NCI-H748 (cell line): ENCODE measurements around the gene C7orf57.
"Not testable (repeated sequence)": the region's sequence is repeated elsewhere in the genome, so short reads cannot be mapped to it uniquely, and the experiment has no call there.

Source experiments
- DNase-seq: peaks from one replicate; lab custom pipeline; 2025; ENCODE audit not compliant: unreplicated experiment; lab: John Stamatoyannopoulos, UW

C7orf57 gene

DNA sequence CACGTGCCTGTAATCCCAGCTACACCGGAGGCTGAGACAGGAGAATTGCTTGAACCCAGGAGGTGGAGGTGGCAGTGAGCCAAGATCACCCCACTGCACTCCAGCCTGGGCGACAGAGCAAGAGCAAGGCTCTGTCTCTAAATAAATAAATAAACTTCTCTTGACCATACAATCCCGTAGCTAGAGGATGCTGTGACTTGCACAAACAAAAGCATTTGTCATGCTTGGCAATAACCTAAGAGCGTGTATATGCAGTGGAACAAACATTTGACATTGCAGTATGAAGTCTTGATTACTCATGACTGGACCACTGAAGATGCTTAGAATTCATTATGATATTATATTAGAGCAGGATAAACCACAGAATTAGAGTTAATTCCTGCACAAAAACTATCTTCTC is 1.4 kb upstream of the C7orf57 start:
- DNase-seq, result peak; percentile 5

DNA sequence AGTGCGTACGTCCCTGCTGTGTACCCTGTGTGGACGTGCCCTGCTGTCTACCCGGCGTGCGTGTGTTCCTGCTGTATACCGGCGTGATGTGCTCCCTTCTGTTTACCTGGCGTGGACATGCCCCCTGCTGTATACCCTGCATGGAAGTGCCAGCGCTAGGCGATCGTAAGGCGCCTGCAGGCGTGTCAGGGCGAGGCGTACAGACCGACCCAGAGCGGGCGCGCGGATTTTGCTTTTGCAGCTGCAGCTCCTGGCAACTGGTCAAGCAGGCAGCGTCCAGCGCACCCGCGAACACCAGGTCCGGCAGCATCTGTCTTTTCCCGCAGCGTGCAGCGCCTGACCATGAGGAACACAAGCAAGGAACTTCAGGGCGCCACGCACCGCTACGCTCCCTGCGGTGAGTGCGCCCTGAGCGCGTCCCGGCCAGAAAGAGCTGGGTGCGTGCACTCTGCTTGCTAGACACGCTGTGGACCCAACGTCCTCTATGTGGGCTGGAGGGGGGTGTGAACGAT is 680 bp downstream of the C7orf57 start:
- DNase-seq, result peak; percentile 67

DNA sequence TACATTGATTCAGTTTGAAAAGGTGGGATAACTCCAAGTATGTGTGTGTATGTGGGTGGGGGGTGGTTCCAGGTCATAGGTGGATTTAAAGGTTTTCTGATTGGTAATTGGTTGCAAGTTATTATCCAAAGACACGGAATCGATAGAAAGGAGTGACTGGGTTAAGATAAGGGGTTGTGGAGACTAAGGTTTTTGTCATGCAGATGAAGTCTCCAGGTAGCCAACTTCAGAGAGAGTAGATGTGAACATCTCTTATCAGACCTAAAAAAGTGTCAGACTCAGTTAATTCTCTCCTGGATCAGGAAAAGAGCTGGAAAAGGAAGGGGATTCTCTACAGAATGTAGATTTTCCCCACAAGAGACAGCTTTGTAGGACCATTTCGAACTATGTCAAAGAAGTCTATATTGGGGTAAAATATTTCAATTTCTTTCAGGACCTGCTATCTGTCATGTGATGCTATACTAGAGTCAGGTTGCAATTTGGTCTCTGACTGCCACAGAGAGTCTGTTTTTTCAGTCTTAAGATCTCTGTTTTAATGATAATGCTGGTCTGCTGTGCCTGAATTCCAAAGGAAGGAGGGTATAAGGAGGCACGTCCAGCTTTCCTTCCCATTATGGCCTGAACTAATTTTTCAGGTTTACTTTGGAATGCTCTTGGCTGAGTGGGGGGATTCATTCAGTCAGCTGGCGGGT is 3.6 kb downstream of the C7orf57 start:
- DNase-seq, result no peak

DNA sequence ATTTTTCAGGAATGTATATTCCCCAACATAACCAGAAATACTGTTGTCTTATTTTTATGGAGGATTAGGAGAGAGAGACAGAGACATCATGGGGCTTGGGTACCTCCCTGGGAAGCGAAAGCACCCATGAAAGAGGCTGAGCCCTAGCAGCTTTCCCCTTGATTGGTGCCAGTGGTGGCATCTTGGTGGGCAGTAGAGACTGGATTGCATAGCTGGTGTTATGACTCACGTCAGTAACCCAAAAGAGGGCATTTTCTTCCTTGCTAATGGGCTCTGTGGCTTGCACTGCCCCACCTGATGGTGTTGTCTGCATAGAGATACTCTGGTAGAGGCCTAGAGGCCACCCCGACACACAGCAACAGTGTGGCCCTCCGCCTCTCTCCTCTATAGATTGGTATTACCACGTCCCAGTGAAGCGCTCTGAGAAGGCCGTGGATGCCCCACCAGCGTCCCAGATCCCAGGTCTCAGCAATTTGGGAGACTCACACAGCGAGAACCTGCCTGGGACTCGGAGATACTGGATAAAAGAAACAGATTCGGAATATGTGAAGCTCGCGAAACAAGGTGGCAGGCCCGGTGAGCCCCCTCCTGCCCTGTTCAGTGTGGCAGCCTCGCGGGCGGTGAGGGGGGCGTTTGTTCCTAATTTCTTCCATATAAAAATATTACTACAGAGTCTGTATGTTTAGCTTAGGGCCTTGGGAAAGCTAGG is 5.8 kb downstream of the C7orf57 start:
- DNase-seq, result no peak

DNA sequence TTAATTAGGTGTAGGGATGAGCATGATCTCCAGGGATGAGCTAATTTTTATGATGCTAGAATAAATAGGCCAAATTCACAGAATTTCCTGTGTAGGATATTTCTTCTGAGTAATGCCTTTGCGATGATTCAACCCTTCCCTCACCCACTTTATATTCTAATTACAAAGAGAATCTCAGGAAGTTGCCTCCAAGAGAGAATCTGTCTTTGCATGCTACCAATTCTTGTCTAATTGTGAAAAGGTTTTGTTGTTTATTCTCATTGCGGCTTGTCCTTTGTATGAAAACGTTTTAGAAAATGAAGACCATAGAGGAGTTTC is 6.3 kb downstream of the C7orf57 start:
- no peak for DNase-seq

DNA sequence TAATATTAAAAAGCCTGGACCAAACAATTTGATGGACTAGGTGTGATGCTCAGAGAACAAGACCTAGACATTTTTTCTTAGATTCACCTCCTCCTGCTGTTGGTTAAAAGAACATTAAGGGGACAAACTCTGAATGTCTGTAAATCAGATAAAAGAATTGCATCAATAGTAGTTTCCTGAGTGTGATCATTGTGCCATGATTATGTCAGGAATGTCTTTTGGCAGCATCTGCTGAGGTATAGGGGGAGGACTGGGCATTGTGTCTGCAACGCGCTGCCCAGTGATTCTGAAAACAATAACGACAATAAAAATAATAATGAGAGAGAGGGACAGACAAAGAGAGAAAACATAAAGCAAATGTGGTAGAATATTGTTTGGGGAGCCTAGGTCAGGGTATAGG is 6.9 kb downstream of the C7orf57 start:
- no peak for DNase-seq

DNA sequence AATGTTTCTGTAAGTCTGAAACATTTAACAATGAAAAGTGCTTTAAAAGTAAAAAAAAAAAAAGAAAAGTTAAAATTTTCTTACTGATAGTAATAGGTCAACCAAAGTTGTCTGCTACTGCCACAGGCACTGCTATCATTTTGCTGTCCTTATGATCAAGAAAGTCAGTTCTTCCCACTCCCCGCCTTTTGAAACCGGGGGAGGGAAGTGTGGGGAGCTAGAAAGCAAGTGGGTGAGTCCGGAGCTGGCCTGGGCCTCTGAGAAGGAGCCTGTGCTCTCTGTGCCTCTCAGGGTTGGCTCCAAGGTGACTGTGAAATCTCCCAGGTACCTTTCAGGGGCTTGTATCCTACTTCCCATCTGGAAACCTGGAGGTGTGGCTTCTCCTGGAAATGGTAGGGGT is 7.3 kb downstream of the C7orf57 start:
- no peak for DNase-seq

DNA sequence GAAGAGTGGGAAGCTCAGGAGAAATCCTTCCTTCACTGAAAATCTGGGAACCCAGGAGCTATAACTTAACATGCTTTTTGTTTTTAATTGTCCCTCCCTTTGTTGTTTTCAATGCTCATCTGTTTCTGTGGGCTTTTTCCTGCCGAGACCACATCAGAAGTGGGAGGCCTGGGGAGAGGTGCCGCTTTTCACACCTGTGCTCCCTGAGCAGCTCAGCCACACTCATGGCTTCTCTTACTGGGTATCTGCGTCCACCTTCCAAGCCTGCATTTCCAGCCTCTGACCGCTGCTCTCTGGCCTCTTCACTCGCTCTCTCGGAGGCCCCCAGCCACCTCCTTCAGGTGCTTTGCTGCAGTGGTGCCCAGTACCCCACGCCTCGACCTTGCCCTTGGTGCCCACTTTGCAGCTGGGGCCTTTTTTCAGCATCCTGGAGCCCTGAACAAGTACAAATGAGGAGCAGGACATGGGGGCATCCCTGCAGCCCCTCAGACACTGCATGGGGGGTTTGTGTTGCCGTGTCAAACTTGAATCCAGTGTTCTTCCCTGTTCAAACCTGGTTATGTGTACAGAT is 9.9 kb downstream of the C7orf57 start:
- DNase-seq, result no peak

DNA sequence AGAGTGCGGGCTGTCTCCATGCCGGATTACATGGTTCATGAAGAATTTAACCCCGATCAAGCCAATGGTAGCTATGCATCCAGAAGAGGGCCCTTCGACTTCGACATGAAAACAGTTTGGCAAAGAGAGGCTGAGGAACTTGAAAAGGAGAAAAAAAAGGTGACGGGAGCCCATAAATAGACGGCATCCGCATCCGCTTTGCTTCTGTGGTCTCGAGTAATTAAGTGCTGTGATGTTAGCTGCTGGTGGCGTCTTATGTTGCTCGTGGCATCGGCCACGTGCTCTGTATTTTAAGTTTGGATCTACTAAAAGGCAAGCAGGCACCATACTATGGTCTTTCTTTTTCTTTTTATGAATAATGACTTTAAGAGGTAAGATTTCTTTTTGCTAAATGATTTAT is 11.1 kb downstream of the C7orf57 start:
- no peak for DNase-seq

DNA sequence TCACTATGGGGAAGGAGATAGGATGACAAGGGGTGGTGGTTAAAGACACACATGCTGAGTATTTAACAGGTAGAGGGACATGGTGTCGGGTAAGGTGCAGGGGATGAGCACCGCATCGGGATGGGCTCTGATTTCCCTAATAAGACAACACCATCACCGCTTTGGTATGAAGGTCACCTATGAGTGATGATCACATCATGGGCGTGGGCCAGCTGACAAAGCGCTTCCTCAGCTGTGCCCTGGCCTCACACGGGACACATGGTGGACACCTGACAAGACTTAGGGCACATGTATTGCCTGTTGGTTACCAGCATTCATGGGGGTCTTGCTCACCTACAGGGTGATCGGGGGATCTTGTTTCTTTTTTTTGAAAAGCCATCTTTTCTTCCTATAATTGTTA is 12.8 kb downstream of the C7orf57 start:
- DNase-seq, result no peak

DNA sequence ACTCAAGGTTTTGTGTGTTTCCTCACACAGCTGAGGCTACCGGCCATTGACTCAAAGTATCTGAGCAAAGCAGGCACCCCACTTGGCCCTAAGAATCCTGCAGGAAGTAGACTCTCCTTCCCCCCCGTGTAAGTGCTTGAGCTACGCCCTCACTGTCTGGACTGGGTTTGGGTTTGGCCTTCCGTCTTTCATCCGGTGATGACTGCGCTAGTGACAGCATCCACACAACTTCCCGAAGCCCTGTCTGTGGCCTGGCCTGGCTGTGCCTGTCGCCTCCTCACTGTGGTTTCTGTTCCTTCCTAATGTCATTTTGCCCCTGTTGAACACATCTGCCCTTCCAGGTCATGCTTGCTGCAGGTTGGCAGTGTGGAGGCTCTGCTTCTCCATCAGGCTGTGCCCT is 14.5 kb downstream of the C7orf57 start:
- DNase-seq, result no peak

DNA sequence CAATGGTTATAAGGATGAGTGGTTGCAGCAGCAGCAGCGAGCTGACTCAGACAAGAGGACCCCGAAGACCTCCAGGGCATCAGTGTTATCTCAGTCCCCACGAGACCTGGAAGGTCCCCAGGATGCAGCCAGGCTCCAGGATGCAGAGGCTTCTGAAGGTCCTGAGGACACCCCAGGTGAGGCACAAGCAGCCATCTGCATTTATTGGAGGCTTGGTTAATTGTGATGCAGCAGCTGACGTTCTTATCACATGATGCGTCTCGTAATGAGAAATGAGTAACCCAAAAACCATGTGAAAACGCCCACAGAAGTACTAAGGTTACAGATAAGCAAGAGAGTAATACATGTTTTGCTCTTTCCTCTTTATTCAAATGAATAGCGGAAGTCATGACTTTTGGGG is 17.4 kb downstream of the C7orf57 start:
- no peak for DNase-seq

DNA sequence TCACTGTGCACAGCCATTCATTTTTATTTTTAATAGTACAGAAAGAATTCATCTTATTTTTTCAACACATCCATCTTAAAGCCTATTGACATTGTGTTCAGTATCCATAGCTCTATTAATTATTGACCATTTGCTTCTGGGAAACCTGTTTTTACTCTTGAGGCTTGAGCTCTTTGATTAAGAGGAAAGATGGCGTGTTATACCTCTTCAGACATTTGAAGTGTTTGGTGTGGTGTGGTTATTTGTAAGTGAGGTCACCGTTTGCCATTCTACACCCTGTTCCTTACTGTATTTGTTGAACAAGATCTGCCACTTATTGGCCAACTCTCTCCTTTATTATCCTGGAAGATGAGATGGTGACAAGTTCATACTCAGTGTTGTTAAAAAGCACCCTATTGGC is 18.4 kb downstream of the C7orf57 start:
- DNase-seq, result no peak

DNA sequence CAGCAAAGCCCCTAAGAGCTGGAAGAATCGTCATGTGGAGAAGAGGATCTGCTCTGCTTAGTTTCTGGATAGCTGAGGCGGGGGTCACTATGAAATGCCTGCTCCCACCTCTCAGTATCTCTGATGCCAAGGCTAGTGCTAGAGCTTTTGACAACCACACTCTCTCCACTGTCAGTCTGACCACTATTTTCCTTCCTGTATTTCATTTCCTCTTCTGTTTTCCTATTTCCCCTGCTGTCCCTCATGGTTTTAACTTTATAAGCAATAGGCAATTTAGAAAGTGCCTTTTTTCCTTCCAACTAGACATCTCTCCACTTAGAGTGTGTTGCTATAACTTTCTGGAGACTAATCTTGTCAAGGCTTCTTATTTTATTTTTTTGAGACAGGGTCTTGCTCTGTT is 23.6 kb downstream of the C7orf57 start:
- DNase-seq, result no peak

DNA sequence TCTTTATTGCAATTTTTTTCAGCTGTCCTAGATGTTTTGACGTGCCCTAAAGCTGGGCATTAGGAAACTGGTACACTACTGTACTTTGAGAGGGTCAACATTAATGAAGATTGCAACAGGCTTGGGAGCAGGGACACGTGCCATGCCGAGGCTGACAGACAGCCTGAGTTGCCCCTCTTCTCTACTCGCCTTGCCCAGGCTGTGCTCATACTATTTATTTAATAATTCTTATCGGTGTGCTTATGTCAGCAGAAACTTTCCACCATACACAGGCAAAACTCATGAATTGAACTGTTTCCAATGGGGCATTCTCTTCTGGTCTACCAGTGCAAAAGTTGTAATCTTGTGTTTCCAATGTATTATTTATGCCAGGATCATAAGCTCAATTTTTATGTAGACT is 24.4 kb downstream of the C7orf57 start:
- DNase-seq, result no peak

DNA sequence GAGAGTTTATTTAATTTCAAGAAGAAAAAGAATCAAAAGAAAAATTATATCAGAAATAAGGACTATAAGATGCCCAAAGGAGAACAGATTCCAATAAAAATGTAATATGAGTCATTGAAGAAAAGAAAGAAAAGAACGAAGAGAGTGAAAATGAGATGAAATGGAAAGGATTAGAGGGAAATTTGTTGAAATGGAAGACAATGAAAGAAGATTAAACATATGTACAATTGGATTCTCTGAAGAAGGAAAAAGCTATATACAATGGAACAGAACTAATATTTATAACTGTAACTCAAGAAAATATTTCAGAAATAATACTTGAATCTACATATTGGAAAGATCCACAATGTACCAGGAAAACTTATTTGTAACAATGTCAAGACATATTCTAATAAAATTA is 28.6 kb downstream of the C7orf57 start:
- no peak for DNase-seq

DNA sequence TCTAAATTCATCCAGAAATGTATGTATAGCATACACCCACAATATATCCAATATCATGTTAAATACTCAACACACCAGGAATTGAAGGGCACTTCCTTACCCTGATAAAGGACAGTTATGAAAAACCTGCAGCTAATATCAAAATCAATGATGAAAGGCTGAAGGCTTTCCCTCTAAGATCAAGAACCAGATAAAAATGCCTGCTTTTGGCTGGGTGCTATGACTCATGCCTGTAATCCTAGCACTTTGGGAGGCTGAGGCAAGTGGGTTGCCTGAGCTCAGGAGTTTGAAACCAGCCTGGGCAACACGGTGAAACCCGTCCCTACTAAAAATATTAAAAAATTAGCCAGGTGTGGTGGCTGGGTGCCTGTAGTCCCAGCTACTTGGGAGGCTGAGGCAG is 32.1 kb downstream of the C7orf57 start:
- no peak for DNase-seq

DNA sequence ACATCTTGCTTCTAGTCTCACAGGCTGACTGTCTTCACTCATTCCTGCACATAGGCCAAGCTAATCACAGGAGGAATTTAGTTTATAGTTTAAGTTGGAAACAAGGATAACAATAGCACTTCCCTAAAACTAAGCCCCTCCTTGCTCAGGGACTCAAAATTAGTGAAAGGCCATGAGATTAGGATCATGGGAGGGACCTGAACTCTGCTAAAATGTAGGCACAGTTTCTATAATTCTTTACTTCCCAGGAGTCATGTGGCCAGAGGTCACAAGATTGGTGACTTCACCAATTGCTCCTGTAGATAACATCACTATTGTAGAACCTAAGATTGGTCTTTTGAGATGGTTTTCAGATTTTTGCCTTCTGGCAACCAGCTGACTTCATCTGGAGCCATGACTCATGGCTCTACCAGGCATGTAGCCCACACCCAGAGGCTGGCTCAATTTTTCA is 38.9 kb downstream of the C7orf57 start:
- DNase-seq, result no peak

DNA sequence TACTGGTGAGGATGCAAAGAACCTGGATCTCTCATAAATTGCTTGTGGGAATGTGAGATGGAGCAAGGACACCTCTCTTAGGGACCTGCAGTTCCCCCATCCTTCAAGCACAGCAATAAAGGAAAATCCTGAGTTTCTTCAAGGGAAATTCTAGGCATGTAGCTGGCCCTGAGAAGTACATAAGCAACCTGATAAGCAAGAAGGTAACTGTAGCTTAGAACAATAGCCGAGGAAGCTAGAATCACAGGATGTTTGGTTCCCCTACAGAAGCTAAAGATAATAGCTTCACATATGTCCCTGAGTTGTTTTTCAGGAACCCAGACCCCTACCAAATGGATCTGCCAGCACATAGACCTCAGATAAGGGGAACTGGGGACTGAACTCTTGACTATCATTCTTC is 42.1 kb downstream of the C7orf57 start:
- DNase-seq, result no peak

DNA sequence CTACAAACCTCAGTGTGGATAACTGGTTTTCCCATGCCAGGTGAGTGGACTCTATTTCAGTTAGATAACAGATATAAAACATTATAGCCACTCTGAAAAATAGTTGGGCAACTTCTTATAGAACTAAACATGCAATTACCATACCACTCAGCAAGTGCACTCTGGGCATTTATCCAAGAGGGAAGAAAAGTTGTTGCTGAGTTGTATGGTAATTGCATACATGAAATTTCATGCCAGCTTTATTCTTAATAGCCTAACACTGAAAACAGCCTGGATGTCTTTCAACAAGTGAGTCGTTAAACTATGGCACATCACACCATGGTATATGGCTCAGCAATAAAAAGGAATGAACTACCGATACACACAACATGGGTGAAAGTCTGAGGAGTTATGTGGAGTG is 43.1 kb downstream of the C7orf57 start:
- DNase-seq, result no peak

DNA sequence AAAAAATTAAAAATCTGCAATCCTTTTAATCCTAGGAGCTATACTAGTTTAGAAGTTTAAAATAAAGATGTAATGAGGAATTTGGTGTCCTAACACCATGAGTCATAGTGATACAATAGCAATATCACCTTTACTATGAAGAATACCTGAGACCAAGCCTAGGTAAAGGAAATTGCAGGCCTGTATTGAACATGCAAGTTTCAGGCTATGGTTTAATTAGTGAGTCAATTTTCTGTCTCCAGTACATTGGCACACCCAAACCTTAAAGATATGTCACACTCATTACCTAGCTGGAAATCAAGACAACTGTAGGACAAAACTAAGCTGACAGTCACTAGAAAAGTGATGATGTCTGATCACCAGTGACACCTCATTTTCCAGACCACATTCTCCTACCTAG is 47.0 kb downstream of the C7orf57 start:
- DNase-seq, result not testable (repeated sequence)

DNA sequence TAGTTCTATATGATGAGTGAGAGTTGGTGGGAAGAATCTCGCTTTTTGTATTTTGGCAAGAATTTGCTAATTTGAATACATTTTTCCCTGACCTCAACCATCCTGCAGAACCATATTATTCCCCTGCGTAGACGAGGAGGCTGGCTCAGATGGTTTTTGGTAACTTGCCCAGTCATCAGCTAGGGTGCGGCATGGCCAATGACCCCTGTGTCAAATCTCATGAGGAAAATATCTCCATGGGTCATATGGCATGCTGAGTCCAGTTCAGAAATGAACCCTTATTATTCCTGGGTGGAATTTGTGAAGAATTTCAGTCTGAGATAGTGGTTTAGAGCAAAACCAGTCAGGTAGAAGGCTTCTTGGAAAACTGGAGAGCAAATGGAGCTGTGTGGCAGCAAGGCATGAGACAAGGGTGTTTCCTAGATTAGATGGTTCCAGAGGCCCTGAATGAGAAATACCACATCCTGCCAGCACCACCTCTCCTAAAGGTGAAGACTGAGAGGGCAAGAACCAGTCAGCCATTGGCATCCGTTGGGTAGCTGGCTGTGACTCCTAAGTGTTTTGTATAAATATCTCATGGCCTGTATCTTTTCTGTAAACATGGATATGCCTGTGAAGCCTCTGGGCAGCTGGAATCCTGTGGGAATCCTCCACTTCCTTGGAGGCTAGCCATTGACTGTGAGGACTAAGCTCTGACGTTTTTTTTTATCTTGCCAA is 47.9 kb downstream of the C7orf57 start:
- no peak for DNase-seq
